ENCODE results near the gene RGS3.
"Not testable (repeated sequence)": the region's sequence is repeated elsewhere in the genome, so short reads cannot be mapped to it uniquely, and the experiment has no call there.

RGS3 gene

DNA sequence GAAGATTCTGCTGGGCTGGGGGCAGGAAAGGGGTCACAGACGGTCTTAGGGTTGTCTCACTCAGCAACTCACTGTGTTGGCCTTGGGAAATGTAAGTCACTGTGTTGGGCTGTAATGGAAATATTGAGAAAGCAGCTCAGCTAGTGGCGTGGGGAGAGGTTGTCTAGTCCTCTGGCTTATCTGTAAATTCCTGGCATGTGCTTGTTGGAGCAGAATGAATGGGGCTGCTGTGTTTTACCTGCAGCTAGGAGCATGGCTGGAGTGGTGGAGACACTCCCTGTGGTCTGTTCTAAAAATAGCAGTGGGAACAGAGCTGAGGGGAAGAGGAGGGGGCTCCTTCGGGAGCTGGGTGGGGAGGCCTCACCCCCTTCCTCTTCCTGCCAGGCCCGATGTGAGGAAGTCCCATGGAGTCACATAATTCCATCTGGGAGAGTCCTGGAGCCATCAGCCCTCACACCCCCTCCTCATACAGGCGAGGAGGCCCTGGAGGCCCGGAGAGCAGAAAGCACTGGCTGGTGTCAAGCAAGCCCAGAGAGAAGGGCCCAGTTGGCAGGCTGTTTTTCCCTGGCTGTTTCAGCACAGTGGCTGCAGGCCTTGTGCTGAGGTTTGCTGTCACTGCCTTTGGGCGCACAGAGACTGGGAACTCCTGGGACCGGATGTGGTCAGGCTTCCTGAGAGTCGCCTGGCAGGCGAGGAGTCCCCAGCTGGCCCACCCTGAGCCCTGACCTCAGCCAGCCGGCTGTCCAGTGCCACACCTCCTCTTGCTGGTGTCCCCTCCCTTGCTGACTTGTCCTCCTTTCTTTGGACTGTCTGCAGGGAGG, 84.9 kb downstream of the RGS3 start:
- ATAC-seq (peak; percentile 97), DNase-seq (peak; percentile 48)

DNA sequence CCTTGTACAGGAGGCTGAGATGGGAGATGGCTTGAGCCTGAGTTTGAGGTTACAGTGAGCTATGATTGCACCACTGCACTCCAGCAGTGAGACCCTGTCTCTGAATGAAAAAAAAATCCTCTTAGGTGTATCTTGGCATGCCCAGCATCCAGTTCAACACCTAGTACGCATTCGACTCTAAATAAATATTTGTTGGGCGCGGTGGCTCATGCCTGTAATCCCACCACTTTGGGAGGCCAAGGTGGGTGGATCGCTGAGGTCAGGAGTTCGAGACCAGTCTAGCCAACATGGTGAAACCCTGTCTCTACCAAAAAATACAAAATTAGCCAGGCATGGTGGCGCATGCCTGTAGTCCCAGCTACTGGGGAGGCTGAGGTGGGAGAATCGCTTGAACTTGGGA, 86.4 kb downstream of the RGS3 start:
- not testable (repeated sequence) for DNase-seq, ATAC-seq

DNA sequence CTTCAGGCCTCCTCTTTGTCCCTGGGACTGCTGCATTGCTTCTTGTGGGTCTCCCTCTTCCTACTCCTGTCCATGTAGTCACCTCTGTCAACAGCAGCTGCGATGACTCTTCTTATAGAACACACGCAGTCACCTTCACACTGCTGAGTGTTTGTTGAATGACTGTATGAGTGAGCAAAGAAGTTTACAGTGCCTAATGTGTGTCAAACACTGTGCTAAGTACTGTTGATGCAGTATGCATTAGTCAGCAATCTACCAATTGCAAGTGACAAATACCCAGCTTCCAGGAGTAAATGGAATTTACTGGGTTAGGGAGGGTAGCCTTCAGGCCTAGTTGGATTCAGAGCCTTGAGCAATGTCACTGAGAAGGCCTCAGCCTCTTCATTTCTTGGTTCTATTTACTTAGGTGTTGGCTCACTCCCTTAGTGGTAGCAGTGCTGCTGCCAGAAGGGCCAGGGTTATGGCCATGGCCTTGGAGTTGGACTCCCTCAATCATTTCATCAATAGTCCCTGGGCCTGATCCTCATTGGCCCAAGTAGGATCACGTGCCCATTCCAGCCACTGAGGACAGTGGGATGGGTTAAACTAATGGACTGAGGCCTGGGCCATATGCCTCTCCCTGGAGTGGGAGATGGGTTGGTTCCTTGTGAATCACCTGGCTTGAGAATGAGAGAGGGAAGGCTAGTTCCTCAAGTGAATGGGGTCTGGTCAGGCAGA, 93.5 kb downstream of the RGS3 start:
- peak; percentile 65 for ATAC-seq
- DNase-seq: no peak

DNA sequence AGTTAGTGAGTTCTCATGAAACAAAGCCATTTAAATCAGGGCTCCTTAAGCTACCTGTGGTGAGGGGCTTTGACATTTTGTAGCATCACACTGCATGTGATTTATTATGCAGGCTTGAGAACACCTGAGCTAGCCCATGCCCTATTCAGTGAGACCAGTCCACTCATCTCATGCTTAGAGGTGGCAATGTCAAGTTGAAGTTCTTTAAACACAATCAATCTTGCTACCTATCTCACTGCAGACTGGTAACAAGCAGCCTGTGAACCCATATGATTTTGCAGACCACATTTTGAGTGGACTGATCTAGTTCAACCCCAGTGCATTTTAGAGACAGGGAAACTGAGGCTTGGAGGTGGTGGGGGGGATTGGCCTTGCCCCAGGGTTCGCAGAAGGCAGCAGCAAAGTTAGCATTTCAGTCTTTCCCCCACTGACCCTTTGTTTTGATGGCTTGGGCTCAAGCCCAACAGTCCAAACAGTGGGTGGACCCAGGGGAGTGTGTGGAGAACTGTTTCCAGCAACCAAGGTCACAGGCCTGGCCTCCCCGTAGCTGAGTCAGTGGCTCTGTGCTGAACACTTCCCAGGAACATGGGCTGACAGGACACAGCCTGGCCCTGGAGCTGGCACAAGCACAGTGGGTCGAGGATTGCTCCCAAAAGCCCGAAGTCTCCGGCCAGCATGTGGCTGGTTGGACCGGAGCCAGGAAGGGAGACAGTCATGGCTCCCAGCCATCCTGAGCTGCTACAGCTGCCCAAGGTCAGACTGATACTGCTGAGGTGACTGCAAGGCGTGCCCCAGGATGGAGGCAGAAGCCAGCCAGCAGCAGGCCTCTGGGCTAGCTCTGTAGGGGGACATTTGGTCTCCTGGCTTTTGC, 95.3 kb downstream of the RGS3 start:
- ATAC-seq: no peak
- no peak for DNase-seq

DNA sequence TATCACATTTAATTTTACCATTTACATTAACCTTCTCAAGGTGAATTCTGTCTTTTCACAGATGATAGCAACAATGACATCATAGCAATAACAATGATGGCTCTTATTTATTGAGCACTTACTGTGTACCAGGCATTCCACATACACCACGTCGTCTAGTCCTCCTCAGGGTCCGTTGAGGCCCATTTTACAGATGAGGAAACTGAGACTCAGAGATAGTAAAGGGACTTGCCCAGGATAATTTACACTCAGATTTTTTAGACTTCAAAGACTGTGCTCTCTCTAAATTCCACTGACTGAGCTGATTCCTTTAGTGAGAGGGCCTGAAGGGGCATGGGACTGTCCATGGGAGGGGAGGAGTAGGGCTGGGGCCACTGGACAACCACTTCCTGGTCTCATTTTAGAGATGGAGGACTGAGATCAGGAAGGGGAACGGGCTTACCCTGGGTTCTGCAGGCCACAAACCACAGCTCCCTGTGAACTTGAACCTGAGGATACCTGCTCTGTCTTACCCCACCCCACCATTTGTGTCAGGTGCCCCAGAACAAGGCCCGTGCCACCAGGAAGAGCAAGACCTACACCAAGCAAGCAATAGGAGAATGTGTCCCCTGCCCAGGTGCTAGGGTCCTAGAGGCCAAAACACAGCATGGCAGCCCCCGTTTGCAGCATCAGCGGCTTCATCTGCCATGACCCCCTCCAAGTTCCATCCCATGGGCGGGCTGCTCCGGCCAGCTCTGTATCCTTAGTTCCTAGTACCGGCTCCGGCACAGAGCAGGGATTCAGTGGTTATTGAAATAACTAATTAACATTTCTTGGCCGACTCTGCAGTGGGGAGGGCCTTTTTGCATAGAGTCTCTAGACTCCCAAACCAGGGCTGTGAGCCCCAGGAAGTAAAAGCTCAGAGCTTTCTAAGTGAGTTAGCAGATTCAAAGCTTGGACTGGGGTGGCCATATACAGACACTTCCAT, 96.6 kb downstream of the RGS3 start:
- ATAC-seq (no peak), DNase-seq (no peak)

DNA sequence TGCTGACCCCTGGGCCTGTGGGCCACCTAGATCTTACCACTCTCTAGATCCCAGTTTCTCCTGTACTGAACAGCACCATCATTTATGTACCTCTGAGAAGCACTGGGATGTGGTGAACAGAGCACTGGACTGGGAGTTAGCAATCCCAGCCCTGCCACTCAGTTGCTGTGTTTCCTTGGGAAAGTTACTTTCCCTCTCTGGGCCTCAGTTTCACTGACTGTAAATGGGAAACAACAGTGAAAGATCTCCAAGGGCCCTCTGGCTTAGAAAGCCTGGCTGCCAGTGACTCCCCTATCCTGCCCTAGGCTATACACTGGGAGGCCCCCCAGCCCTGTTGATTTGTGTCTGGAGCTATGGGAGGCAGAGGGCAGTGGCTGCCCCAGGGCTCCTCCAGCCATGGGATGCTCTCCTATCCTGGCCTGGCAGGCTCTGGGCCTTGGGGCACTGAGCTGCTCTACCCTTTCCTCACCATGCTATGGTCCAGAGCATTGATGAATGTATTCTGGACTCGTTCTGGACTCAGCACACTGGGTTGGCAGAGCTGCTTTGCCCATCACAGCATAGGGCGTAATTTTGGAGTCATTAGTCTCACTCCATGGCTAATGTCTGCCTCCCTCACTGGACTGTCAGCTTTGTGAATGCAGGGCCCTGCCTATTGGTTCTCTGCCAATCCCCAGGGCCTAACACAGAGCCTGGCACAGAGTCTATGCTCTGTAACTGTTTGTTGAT, 99.3 kb downstream of the RGS3 start:
- no peak for DNase-seq
- no peak for ATAC-seq

DNA sequence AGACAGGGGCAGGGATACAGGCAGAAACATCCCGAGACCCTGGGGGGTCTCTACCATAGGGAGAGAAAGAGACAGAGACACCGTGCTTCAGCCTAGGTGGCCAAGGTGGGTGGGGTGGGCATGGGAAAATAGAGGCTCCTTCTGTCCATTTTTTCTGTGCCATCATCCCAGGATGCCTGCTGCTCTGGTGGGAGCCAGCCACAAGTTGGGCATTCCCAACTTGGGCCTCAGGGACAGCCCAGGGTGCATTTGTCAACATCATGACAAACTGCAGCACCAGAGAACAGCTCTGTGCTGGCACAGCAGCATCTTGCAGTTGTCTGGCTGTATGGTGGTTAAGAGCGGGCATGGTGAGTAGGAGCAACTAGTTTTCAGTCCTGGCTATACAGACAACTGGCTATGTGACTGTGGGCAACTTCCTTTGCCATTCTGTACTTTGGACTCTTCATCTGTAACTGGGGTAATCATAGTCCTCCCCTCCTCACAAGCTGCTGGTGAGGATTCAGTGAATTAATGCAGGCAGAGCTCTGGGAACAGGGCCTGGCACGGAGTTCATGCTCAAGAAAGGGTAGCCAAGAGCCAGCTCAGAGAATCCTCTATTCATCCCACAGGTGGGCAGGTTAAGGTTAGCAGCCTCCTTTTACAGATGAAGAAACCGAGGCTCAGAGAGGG, 100.4 kb downstream of the RGS3 start:
- ATAC-seq (no peak), DNase-seq (no peak)

DNA sequence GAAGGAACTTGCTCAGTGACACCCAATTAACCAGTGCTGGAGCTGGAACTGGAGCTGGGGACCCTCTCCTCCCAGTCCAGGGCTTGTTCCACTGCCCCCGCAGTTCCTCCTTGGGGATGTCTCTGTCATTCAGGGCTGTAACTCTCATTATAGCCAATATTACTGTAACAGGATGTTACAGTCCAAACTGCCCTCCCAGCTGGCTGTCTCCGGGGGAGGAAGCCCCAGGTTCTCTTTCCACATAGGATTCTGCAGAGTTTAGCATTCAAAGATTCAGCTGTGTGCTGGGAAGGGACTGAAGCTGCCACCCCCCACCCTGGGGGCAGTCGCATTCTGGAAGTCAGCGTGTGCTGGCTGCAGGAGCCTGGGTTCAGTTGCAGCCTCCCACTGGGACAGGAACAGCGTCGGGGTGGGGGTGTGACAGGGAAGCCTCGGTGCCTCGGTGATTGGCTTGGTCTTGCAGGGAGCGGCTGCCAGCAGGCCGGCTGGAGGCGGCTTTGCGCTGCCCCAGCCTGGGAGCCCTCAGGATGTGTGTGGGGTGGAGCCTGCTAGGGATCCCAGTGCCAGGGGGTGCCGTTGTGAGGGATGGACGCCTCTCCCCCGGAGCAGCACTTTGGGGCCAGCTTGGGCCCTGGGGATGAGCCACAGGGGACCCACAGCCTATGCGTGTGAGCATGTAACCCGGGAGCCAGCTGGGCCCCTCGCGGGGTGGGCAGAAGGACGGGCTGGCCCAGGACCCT, 101.1 kb downstream of the RGS3 start:
- no peak for ATAC-seq
- DNase-seq: no peak

DNA sequence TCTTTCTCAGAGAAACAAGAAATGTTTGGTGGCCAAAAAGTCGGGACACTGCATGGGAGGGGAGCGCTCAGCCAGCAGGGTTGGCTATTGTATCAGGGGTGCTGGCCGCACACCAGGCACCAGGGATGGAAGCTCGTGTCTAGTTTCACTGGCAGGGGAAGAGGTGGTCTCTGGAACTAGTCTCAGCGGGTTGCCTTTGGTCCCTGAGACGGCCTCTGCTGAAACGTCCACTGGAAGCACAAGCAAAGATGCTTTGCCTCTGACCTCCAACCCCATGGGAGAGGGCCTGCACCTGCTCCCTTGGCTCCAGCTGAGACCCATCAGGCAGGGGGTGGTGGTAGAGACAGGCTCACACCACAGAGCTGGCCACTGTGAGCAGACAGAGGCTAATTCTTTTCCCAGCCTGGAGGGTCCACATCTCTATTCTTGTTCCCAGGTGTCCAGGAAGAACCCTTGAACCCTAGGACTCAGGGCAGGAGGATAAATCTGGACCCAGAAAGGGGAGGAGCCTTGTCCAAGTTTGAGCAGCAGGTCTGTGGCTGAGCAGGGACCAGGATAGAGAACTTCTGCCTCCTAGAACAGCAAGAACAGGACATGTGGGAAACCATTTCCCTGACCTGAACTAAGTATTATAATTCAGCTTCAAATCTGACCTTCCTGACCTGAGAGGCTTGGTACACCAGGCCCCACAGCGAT, 102.6 kb downstream of the RGS3 start:
- ATAC-seq (no peak), DNase-seq (no peak)

DNA sequence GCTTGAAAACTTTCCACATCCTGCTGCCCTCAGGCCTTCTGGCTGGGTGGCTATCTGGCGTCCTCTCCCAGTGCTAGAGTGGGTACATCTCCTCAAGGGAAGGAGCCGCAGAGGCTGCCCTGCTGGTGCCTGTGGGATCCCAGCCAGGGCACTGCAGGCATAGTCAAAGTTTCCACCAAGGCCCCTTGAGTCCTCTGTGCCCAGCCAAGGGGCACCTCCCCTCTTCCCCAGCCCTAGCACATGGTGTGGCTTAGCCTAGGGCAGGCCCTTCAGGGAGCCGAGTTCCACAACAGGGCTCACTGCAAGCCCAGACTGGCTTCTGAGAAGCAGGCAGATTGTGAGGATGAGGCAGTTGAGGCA, 103.2 kb downstream of the RGS3 start:
- DNase-seq (no peak), ATAC-seq (peak; percentile 29)

DNA sequence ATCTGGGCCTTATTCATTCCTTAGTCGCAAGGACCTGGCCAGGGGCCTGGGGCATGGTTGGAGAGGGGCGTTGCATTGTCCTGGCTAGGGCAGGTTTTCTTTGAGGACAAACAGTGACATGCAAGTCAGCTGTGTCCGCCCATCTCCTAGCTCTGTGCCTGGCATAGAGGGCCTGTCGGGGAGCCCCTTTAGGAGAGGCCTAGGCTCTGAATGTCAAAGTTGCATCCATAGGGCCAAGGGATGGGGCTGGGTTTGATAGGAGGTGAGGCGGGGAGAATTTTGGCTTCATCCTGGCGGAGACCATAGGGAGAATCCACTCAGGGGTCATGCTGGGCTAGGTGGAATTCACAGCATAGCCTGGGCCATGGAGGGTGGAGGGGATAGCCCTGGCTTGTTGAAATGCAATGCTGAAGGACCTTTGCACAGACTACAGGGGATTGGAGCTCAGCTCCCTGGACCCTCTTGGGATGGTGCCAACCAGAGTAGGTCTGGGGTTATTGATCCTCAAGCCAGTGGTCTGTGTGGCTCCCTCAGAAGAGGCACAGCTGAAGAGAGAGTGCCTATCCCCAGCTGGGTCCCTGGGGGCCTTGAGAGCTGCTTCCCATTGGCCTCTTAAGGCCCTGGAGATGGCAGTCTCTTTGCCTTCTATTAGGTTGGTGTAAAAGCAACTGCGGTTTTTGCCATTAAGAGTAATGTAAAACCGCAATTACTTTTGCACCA, 104.0 kb downstream of the RGS3 start:
- no peak for ATAC-seq
- DNase-seq: no peak

DNA sequence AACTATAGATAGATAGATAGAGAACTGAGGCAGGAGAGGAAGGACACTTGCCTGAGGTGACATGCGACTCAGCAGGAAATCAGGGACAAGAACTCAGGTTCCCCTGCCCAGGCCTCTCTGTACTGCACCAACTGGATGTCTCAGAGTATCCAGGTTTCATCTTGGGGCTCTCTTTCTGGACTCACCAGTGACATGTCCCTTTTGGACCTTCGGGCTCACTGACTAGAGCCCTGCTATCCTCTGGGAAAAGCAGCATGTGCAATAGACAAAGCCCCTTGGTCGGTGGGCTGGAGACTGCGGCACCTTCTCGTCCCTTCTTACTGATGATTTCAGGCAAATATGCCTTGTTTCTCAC, 104.5 kb downstream of the RGS3 start:
- DNase-seq: no peak
- ATAC-seq: no peak

DNA sequence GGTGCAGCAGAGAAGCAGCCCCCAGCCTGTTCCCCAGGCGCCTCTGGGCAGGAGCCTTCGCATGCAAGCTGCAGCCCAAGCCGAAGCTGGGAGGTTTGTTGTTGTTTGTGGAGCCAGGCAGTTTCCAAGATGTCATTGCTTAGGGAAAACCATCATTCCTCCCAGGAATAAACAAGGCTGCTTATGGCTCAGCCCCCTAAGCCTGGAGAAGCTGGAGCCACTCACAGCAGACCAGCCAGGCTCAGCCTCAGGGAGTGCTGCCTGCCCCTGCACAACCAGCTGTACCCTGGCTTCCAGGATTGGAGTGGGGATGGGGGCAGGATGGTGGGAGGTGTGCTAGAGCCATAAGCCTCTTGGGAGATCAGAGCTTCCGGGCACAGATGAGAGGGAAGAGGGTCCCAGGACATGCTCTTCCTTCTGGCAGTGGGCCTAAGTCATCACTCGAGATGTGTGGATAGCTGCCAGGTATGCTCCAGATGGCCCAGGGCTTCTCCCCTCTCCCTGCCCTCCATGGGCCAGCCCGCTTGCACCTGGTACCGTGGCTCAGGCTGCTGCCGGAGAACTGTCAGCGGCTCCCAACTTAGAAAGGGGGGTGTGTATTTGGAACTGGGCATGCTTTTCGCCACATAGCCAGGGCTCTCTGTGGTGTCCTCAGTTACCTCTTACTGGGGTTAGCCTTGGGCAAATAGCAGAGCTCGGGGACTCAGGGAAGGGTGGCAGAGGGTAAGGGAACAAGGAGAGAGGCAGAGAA, 105.2 kb downstream of the RGS3 start:
- DNase-seq: no peak
- ATAC-seq: no peak

DNA sequence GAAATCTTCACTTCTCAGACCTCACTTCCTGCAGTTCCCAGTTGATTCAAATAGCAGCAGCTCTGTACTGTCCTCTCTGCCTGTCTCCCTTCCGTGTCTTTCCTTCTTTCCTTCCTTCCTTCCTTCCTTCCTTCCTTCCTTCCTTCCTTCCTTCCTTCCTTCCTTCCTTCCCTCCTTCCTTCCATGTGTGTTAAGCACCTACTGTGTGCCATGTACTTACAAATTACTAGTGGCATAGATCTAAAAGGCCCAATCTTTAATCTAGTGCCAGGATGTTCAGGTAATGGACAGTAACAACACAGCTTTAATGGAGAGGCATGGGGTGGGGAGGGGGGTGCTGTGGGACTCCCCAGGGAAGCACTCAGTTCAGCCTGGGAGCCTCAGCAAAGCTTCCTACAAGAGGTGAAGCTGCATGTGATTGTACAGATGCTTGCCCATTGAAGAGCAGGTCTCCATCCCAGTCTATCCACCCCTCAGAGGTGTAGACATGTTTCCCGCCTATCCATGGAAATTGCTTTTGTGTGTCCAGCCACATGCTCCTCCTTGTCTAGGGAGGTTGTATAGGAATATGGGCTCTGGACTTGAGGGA, 106.0 kb downstream of the RGS3 start:
- ATAC-seq (no peak), DNase-seq (no peak)

DNA sequence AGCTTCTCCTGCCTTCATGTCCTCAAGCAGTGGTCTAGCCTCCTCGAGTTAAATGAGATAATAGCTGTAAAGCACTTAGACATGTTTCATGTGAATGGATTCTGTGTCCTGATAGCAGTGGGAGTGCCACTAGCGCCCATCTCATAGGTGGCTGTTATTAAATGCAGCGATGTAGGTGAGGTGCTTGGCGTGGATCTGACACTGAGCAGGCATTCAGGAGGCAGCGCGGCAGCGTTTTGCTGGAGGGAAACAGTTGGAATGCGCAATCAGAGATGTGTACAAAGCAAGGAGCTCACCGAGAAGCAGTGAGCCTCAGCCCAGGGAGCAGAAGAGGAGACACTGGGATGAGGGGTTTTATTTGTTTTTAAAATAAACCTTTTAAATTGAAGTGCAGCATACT, 106.6 kb downstream of the RGS3 start:
- DNase-seq: no peak
- no peak for ATAC-seq

DNA sequence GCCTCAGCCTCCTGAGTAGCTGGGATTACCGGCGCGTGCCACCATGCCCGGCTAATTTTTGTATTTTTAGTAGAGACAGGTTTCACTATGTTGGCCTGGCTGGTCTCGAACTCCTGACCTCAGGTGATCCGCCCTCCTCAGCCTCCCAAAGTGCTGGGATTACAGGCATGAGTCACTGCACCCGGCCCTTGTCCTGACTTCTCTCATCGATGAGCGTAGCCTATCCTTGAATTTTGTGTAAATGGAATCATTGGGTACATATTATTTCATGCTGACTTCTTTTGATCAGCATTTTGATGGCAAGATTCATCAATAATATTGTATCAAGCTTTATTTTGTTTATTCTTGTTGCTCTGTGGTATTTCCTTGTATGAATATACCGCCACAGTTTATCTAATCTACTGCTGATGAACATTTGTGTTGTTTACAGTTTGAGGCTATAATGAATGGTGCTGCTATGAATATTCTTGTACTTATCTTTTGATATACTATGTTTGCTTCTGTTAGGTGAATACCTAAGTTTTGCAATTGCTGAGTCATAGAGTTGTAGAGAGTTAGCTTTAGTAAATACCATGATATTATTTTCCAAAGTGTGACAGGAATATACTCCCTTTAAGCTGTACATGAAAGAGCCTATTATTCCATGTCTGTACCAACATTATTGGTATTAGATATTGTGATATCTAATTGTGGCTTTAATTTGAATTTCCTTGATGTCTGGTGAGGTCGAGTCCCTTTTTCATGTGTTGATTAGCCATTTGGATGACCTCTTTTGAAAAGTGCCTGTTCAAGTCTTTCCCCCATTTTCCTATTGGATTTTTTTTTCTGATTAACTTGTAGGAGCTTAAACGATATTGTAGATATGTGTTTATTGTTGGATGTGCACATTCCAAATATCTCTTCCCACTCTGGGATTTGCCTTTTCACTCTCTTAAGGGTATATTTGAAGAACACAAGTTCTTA, 107.5 kb downstream of the RGS3 start:
- ATAC-seq (no peak), DNase-seq (no peak)

Data from stimulated activated naive CD8-positive, alpha-beta T cell treated with anti-CD3 and anti-CD28 coated beads, Interleukin-15, Interleukin-2, amounts not matched to agents 100 U/mL and 50 U/mL, for 24 hours (primary cell).